ENCODE results near the gene S100A11.
A peak's percentile ranks its signal among the peaks of the same experiment; 100 is the strongest.

Gene S100A11

GRCh38 chr1:152038871-152039270, 2.1 kb upstream of the S100A11 start:
- no peak overlapping the region for H3K27ac ChIP-seq
- no peak for TF ChIP-seq CTCF (conservative IDR thresholded peaks at IDR 0.05)

- no peak for TF ChIP-seq CTCF (conservative IDR thresholded peaks at IDR 0.05)
- peak overlapping the region; percentile 98 for H3K27ac ChIP-seq
Measured at GRCh38 chr1:152035539-152036266, 1.1 kb downstream of the S100A11 start.

- H3K27ac ChIP-seq, result peak overlapping the region; percentile 98
- peak; percentile 81 for TF ChIP-seq CTCF (conservative IDR thresholded peaks at IDR 0.05)
Measured at GRCh38 chr1:152034654-152035538, 1.9 kb downstream of the S100A11 start.

- peak overlapping the region; percentile 98 for H3K27ac ChIP-seq
- no peak for TF ChIP-seq CTCF (conservative IDR thresholded peaks at IDR 0.05)
Measured at GRCh38 chr1:152034324-152034653, 2.5 kb downstream of the S100A11 start.

- TF ChIP-seq CTCF (conservative IDR thresholded peaks at IDR 0.05), result no peak
- H3K27ac ChIP-seq, result no peak overlapping the region
Measured at GRCh38 chr1:152029929-152030211, 6.9 kb downstream of the S100A11 start.

GRCh38 chr1:152029144-152029928, 7.5 kb downstream of the S100A11 start:
- no peak for TF ChIP-seq CTCF (conservative IDR thresholded peaks at IDR 0.05)
- no peak overlapping the region for H3K27ac ChIP-seq

GRCh38 chr1:152026895-152027294, 9.9 kb downstream of the S100A11 start:
- TF ChIP-seq CTCF (conservative IDR thresholded peaks at IDR 0.05), result no peak
- H3K27ac ChIP-seq, result no peak overlapping the region
